Myocyte (in vitro differentiated cells): ENCODE measurements around the gene BMAL1. TPM values are rescaled to one million over a fixed set of nuclear protein-coding genes. Genes with fewer than 3 reads are reported as not detected.

Experiments used
- DNase-seq: peaks from one replicate; pipeline ENCODE4 v3.0.0-alpha.2; 2012; ENCODE audit warnings: low read depth
- total RNA-seq: library from RNA; depleted of rRNA; stranded (reverse); fragments of >200 nt; gene quantifications from 2 replicates; pipeline ENCODE4 v1.2.3, GENCODE V29; 2014

Gene BMAL1
- total RNA-seq, 1 donor from 2014 or later, result 14.4 TPM

DNA sequence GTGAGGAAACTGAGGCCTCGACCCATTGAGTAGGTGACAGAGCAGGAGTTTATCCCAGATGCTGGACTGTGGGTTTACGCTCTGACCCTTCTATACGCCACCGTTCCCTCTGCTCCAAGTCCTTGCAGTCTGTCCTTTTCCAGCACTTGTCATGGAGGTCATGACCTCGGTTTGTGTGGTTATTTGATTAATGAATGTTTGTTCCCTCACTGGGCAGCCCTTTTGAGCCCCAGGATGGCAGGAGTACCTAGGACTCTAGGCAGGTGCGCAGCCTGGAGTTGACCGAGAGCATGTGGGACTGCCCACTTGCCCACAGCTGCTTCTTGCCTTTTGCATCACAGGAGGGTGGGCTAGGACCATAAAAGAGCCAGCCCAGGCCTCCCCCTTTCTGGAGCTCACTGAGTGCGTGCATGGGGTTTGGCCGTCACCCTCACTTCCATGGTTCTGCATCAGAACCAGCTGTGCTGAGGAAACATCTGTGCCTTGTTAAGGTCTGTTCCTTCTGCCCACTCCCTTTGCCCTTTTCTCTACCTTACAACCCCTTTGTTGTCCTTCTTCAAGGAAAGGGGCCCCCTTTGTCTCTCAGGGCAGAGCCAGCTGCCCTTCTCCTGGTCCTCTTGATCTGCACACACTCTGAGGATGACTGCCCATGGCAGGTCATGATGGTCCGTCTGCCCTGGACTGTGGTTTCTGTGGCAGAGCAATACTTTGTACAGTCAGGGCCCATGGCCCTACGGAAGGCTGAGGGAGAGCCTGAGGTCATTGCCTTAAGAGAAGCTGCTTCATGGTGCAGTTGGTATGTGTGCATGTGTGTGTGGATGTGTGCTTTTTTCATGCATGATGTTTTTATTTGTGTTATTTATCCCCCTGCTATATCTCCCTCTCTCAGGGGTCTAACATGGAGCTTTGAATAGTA, 38.2 kb downstream of the BMAL1 start:
- DNase-seq, result peak; percentile 83

DNA sequence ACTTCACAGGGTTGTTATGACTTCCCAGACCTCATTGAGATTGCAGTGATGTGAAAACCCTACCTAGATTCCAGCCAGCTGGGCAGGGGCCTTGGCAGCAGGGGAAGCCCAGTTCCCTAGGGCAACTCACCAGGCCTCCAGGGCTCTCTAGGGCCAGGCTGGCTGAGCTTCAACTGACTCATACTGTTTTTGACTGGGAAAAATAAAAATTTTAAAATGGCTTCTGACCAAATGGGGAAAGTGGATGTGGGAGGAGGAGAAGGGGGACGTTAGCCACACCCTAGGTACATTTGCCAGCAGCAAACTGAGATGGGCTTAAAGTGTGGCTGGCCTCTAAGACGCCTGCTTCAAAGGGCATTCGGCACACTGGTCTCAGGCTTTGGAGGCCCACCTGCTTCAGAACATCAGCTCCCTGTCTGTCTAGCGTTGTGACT, 39.0 kb downstream of the BMAL1 start:
- peak; percentile 87 for DNase-seq

DNA sequence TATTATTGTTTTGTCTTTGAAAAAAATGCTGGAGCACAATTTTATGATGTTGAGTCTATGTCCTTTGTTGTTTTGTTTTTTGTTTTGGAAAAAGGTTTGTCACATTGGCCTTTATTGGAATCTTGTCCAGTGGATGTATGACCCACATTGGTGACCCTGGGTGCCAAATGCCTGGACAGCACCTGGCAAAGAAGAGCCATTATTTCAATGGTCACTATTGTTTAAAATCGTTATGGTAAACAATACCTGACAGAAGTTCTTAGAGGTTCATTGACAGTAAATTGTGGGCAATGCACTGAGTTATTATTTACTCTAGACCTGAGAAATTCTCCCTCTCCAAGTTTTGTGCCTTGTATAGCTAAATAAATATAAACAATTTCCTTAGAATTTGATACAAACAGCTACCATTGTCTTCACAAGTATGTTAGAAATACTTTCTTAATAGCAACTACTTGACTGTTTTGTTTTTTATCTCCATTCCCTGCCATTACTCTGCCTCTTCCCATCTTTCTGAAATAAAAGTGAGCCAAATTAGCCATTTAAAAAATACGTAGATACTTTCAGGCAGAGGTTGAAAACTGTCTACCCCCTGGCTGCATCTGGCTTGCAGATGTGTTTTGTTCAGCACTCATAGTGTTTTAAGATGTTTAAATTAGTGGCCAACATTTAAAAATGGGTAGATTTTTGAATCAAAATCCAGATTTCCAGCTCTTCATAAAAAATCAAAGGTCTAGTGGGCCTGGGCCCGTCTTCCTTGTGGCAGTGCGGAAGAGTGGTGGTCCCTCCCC, 39.9 kb downstream of the BMAL1 start:
- no peak for DNase-seq

DNA sequence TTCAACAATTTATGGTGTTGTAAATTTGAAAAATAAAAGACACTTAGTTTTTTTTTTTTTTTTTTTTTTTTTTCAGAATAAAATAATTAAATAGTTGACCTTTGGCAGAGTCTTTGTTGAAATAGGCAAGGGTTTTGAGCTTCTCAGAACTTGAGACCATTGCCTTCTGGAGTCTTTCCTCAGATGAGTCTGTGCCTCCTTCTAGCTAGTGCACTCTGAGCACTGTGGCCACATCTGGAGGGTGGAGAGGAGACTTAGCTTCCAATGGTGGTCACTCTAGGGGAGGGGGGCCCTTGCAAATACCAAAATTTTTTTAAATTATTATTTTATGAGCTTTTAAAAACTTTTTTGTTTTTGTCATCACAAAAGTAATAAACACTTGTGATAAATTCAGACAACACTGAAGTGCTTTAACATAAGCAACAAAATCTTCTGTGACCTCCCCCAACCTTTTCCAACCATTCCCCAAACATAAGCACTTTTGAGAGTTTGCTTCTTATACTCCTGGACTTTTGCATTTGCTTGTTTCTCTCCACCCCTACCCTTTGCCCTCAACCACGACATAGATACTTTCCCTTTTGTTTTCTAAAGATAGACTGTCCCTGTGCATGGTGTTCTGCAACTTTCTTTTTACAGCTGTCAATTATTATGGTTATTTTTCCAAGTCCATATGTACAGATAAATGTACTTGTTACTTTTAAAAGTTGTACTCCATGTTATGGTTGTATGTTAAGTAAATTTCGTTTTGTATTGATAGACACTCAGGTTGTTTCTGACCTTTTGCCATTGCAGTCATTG, 41.1 kb downstream of the BMAL1 start:
- DNase-seq, result no peak

DNA sequence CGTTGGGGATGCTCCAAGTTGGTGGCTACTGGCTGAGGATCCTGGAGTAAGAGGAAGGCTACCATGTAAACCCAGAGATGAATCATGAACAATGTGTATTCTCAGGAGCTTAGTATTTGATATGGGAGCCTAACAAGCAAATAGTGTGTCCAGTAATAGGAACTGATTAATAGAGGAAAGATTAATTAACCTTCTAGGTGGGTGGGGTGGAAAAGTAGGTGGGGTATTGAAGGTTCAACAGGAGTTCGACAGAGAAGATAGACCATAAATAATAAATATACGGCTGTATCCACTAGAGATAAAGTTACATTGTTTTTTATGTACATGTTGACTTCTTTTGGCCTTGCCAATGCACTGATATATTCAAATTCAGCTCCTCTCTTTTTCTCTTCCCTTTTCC, 43.1 kb downstream of the BMAL1 start:
- DNase-seq, result no peak

DNA sequence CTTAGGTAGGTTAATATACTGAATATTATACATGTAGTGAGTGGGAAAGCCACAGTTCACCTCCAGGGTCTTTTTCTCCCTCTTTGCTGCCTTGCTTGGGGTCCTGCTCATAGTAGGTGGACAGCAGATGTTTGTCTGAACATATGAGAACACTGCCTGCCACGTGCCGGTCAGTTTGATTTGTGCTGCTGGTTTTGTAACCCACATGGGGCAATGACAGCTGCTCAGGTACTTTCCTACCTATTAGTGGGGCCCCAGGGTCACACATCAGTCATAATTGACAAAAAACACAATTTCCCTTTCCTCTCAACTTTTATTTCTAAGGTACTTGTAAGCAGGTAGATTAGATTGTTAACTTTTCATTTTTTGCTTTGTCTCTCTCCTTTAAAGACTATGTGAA, 43.8 kb downstream of the BMAL1 start:
- DNase-seq, result no peak

DNA sequence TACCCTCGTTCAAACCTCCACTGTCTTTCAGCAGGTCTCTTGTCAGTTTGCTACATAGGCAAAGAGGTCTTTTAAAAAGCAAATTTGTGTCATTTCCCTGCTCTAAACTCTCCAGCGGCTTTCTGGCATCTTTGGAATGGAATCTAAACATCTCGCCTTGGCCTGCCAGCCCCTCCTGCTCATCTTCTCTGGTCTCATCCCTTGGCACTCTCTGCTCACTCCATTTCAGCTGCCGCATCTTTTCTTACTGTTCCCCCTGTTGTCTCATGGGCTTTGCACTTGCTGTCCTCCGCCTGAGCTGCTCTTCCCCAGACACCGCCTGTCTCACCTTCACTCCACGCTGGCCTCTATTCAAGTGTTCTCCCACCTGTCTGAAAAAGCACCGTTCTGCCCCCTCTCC, 46.6 kb downstream of the BMAL1 start:
- DNase-seq, result peak; percentile 40

DNA sequence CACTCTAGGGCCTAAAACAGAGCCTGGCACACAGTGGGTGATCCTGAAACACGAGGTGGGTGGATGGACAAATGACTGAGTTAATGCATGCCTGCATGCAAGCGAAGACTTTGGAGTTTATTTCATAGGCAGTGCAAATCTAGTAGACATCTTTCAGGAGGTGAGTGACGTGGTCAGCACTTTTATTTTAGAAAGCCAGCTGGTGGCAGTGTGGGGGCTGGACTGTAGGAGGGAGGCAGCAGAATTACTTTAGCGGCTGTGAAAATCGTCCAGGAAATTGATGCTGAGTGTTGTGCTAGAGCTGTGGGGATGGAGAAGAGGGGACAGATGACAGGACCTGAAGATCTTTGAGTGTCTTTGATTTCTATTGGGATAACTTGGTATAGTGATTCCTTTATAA, 47.1 kb downstream of the BMAL1 start:
- peak; percentile 38 for DNase-seq

DNA sequence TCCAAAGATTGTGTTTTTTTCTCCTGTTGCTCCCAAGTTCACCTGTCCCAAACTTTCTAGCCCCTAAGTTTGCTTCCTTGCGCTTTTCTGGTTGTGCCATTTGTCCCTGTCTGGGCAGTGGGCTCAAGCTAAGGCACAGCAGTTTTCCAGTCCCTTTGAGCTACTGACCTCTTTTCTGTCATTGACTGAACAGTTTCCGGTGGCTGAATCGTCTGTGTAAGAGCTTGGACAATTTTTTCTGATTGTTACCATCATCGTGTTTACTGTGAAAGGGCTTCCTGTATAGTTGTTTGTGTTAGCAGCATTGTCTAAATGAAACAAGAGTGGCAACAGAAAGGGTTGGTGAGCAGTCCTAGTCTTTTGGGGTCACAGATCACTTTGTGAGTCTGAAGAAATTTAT, 49.8 kb downstream of the BMAL1 start:
- no peak for DNase-seq

DNA sequence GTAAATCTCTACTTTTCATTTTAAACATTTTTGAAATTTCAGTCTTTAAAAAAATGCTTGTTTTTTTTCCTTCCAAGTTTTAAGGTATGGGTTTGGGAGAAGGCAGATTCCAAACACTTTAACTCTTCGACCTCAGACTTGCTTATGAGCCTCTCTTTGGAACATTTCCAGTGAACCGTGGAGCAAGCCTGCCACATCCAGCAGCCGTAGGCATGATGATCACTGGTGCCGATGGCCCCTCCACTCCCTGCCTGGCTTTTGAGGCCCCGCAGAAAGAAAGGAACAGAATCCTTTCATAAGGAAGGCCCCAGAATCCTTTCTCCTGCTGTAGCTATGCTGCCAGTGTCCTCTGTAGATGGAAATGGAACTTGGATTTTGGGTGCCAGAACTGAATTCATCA, 50.7 kb downstream of the BMAL1 start:
- no peak for DNase-seq

DNA sequence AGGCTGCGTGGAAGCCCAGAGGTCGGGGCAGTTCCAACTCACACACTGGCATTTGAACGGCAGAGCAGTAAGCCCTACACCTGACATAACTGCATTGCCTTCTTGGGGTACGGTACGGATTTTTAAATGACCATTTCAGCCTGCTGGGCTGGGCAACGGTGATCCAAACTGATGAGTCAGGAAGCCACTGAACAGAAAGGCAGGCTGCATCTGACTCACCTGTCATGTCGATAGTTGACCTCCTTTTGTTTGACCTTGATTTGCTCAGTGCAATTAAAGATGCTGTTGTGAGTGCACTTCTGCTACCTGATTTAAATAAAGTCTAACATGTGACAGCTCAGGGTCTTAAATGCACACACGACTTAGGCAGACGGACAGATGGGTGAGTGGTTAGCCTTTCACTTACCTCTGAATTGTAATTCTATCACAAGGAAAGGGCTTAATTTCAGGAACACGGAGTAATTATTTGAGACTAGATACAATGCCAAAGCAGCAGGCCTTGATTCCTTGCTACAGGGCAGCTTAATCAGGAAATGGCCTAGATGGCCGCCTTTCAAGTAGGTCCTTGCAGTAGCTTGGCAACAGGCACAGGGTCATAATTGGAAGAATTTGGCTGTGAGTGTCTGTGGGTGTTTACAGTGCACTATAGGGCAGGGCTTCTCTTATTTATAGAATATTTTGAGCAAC, 52.2 kb downstream of the BMAL1 start:
- DNase-seq, result no peak

DNA sequence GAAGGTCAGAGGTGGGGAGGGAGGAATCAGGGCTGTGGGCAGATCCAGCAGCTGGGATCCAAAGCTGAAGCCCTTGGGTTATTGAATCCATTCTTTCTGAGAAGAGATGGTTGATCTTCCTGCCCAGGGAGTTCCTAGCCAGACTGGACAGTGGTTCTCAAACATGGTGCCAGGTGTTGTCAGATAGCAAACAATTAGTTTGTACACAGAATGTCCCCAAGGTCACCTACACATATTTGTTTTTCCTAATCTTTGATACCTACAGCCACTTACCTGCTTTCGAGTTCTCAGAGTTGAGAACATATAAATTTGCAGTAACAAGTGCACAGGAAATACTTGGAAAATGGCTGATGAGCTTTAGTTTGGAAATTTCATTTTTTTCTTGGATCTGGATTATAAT, 54.5 kb downstream of the BMAL1 start:
- DNase-seq, result no peak

DNA sequence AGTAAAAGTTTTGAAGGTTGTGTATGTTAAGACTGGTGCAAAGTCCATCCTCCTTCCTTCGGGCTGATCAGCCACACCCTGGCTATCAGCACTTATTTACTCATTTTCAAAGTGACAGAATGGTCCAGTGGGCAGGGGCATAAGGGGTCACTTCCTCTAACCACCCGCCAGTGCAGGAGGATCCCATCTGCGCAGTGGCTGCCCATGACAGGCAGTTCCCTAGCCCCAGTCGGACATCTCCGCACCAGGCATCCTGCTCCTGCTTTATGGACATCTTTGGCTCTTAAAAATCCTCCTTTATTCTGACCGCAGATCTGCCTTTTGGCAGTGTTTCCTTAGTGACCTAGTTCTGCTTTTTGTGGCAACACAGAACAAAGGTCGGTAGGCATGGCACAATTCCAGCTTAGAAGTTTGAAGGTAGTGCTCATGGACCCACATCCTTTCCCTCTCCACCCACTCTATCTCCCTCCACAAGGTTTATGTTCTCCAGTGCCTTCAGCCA, 55.9 kb downstream of the BMAL1 start:
- DNase-seq, result peak; percentile 13

DNA sequence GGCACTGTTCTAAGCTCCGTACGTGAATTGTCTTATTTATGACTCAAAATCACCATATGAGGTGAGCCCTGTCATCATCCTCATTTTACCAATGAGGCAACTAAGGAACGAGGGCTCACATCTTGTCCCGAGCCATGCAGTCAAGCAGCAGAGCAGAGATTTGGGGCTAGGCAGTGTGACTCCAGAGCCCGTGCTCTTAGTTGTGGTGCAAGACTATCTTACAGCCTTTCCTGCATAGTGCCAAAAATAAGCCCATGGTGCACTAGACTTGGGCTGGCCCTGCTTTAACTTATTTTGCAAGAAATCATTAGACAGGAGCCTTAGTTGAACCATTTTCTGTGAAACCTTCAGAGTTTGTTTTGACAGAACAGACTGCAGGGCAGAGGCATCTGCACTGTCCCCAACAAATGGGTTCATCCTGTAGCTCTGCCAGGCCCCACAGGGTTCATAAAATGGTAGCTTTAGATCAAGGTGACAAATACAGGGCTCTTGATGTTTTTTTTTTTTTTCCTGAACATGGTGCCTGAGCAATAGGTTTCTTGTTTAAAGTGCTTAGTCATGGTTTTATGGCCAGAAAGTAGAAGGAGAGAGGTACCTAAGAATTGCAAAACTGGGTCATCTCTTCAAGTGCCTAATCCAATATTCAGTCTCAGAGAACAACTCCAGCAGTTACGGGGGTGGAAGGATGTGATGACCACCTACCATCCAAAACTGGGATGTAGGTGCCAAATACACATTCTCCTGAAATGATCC, 56.6 kb downstream of the BMAL1 start:
- DNase-seq, result no peak

DNA sequence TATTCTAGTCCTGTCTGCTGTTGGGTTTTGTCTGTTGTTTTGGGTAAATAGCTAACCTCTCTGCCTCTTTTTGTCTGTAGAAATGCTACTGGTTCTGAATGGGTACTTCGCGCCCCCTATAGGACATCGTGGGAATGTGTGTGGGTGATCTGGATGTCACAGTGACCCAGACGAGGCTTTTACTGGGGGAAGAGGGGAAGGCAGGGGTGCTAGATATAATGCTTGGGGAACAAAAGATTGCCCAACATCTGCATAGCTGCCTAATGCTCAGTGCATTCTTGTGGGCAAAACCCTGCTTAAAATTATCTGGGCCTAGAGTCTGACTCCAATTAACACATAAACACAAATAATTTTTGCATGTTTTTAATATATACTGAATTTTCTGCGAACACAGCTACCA, 57.7 kb downstream of the BMAL1 start:
- DNase-seq, result peak; percentile 78

DNA sequence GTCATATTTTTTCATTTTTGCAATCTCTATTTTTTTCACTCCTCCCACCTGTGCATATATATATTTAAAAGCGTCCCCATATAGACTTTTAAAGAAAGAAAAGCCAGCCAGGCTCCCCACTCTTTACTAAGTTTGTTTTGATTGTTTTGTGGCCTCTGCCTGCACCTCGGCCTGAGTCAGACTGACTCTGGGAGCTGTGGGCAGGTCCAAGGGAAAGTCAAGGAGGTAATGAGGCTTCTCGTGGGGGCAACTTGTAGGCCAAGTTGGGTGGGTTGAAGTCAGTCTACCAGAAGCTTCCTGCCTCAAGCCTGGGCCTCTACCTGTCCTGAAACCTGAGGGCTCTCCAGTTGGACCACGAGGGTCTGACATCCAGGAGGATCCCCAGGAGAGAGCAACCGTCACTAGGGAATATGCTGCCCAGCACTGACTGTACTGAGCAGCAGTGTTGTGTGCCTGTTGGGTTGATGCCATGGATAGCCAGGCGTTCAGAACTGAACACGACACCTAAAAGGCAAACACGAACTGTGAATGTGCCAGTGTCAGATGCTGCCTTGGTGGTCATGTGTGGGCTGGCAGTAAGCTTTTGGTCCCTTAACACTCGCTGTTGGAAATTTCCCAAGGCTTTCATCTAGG, 58.8 kb downstream of the BMAL1 start:
- peak; percentile 76 for DNase-seq

DNA sequence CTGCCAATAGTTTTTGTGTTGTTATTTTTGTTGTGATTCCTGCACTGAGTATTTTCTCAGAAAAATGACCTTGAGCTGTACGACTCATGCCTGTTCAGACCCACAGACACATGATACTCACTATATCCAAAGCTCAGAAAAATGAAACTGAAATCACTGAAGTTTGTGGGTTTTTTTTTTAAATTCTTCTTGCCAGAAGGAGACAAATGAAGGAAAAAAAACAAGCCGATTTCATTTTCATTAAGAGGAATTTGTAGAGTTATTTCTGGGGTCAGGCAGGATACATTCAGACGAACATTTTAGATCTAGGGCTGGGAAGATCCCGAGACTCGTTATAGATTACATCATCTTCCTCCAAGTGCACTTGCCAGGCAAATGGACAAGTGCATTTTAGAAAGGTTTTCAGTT, 60.4 kb downstream of the BMAL1 start:
- DNase-seq, result peak; percentile 64

DNA sequence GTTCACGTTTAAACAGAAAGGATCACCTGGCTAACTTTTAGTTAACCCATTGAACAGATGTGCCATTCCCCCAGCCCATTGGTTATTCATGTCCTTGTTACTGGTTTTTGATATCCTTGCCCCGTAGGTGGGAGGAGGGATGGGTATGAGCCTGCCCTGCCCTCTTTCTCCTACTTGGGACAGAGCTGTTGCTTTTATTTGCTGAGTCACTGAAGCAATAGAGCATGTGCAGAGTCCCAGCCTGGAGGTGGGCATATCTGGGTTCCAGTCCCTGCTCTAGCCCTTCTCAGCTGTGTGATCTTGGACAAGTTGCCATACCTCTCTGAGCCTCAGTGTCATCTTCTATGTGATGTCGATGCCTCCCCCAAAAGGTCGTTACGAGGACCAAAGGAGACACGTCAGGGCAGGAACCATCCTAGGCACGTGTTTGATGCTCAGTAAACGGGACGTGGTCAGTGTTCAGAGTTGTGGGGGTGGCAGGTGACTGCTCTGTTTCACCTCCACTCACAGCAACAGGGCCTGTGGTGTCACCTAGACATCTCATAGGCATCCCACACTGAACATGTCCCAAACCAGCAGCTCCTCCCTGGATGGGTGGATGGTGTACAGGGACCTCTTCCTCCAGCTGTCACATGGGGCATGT, 61.0 kb downstream of the BMAL1 start:
- no peak for DNase-seq
